Hepatocyte (in vitro differentiated cells): ENCODE measurements around the gene TNFRSF4. TPM values are rescaled to one million over a fixed set of nuclear protein-coding genes. Genes with fewer than 3 reads are reported as not detected.

ENCODE experiments used
- DNase-seq: peaks from one replicate; pipeline ENCODE4 v3.0.0-alpha.2; 2016; ENCODE audit warnings: low spot score
- H2AFZ ChIP-seq: fragments of 200-600 bp; sonication (generic); 2 replicates; pipeline ENCODE4 v1.6.0; 2016; ENCODE audit warnings: antibody characterized with exemption, mild to moderate bottlenecking
- H3K27ac ChIP-seq: fragments of 200-600 bp; sonication (generic); 2 replicates; pipeline ENCODE4 v1.5.1; 2016; ENCODE audit warnings: mild to moderate bottlenecking
- H3K27me3 ChIP-seq: fragments of 200-600 bp; sonication (generic); 2 replicates; pipeline ENCODE4 v1.6.1; 2016
- H3K36me3 ChIP-seq: fragments of 200-600 bp; sonication (generic); replicated peaks from 2 replicates; pipeline ENCODE4 v1.5.1; 2016; ENCODE audit warnings: low read depth; ENCODE audit not compliant: insufficient read depth
- H3K4me1 ChIP-seq: fragments of 200-600 bp; sonication (generic); 2 replicates; pipeline ENCODE4 v1.5.1; 2016; ENCODE audit warnings: mild to moderate bottlenecking, moderate library complexity; ENCODE audit not compliant: insufficient read depth
- H3K4me2 ChIP-seq: fragments of 200-600 bp; sonication (generic); 2 replicates; pipeline ENCODE4 v1.6.0; 2016
- H3K4me3 ChIP-seq: fragments of 200-600 bp; sonication (generic); 2 replicates; pipeline ENCODE4 v1.5.1; 2016; ENCODE audit warnings: mild to moderate bottlenecking
- H3K79me2 ChIP-seq: fragments of 200-600 bp; sonication (generic); 2 replicates; pipeline ENCODE4 v1.6.0; 2017; ENCODE audit warnings: mild to moderate bottlenecking
- H3K9me2 ChIP-seq: fragments of 200-600 bp; sonication (generic); replicated peaks from 2 replicates; pipeline ENCODE4 v1.6.0; 2017; ENCODE audit warnings: mild to moderate bottlenecking; ENCODE audit not compliant: insufficient read depth
- H3K9me3 ChIP-seq: fragments of 200-600 bp; sonication (generic); 2 replicates; pipeline ENCODE4 v1.5.1; 2016; ENCODE audit warnings: low read depth, mild to moderate bottlenecking
- H4K20me1 ChIP-seq: fragments of 200-600 bp; sonication (generic); 2 replicates; pipeline ENCODE4 v1.6.0; 2016; ENCODE audit warnings: mild to moderate bottlenecking; ENCODE audit not compliant: insufficient read depth, poor library complexity, severe bottlenecking
- CTCF ChIP-seq: fragments of 200-600 bp; sonication (generic); IDR thresholded peaks from 2 replicates; pipeline ENCODE4 v1.5.1; 2016; ENCODE audit warnings: antibody characterized with exemption, mild to moderate bottlenecking; ENCODE audit not compliant: poor library complexity
- EZH2 ChIP-seq: fragments of 200-600 bp; sonication (generic); IDR thresholded peaks from 2 replicates; pipeline ENCODE4 v1.6.1; 2016; ENCODE audit warnings: antibody characterized with exemption, mild to moderate bottlenecking, borderline replicate concordance
- EZH2phosphoT487 ChIP-seq: fragments of 200-600 bp; sonication (generic); IDR thresholded peaks from one replicate; pipeline ENCODE4 v1.6.1; 2018; ENCODE audit warnings: antibody characterized with exemption, mild to moderate bottlenecking, low read depth, moderate library complexity; ENCODE audit not compliant: unreplicated experiment, severe bottlenecking
- WGBS: methylation state at CpG from one replicate; pipeline ENCODE4 v1.1.6; 2016; ENCODE audit warnings: low lambda C conversion rate; ENCODE audit errors: missing lambda C conversion rate; 5-methylcytosine and 5-hydroxymethylcytosine counted together
- polyA plus RNA-seq: library from polyadenylated mRNA; unstranded; fragments of >200 nt; fragmentation: Nextera tagmentation; extraction: Ambion mirVana; gene quantifications from 2 replicates; pipeline ENCODE4 v1.2.1, GENCODE V29; 2016
- total RNA-seq: library from RNA; depleted of rRNA; stranded (reverse); fragments of >200 nt; gene quantifications from 2 replicates; pipeline ENCODE4 v1.2.3, GENCODE V29; 2014

TNFRSF4 gene
- total and polyA plus RNA-seq, 2 experiments from 2014 or later: not detected

- Histone ChIP-seq H3K9me3 (no peaks in the 10 kb centered on the region), H4K20me1 (no peaks in the 10 kb centered on the region), H3K79me2 (peaks cover 23% of the 10 kb centered on the region), H3K36me3 (no peaks in the 10 kb centered on the region), H3K4me3 (no peak overlapping the region), H3K4me1 (peaks cover 31% of the 10 kb centered on the region), H3K9me2 (no peaks in the 10 kb centered on the region), H3K27me3 (no peaks in the 10 kb centered on the region), H3K27ac (no peak overlapping the region), H3K4me2 (no peak overlapping the region), H2AFZ (no peak overlapping the region)
- WGBS: 91% methylated on average over 20 of the region's 22 CpGs
- TF ChIP-seq EZH2 (no peak), EZH2phosphoT487 (no peak), CTCF (no peak)
- no peak for DNase-seq
Measured at GRCh38 chr1:1236176-1236763, 22.3 kb upstream of the TNFRSF4 start.

- peaks cover 4% of the 10 kb centered on the region for H4K20me1 ChIP-seq
- peaks cover 35% of the 10 kb centered on the region for H3K4me1 ChIP-seq
- no peaks in the 10 kb centered on the region for H3K27me3 ChIP-seq
- no peak overlapping the region for H3K4me3 ChIP-seq
- no peak overlapping the region for H2AFZ ChIP-seq
- no peaks in the 10 kb centered on the region for H3K9me3 ChIP-seq
- no peak overlapping the region for H3K4me2 ChIP-seq
- no peaks in the 10 kb centered on the region for H3K9me2 ChIP-seq
- peaks cover 31% of the 10 kb centered on the region for H3K79me2 ChIP-seq
- TF ChIP-seq EZH2phosphoT487 (no peak), EZH2 (no peak), CTCF (no peak)
- no peaks in the 10 kb centered on the region for H3K36me3 ChIP-seq
- WGBS: 95% methylated on average over 21 of the region's 27 CpGs
- no peak overlapping the region for H3K27ac ChIP-seq
- no peak for DNase-seq
Measured at GRCh38 chr1:1235016-1235744, 21.2 kb upstream of the TNFRSF4 start.

- no peak for DNase-seq
- 96% methylated on average over 27 of the region's 28 CpGs for WGBS
- H3K36me3 ChIP-seq: no peaks in the 10 kb centered on the region
- H3K4me2 ChIP-seq: no peak overlapping the region
- peaks cover 13% of the 10 kb centered on the region for H4K20me1 ChIP-seq
- TF ChIP-seq CTCF (no peak), EZH2 (no peak), EZH2phosphoT487 (no peak)
- no peaks in the 10 kb centered on the region for H3K9me2 ChIP-seq
- H3K79me2 ChIP-seq: peaks cover 40% of the 10 kb centered on the region
- peaks cover 43% of the 10 kb centered on the region for H3K4me1 ChIP-seq
- no peaks in the 10 kb centered on the region for H3K9me3 ChIP-seq
- H3K27me3 ChIP-seq: no peaks in the 10 kb centered on the region
- H3K27ac ChIP-seq: no peak overlapping the region
- no peak overlapping the region for H3K4me3 ChIP-seq
- H2AFZ ChIP-seq: no peak overlapping the region
Measured at GRCh38 chr1:1234180-1234808, 20.3 kb upstream of the TNFRSF4 start.
